A673 (cell line): ENCODE results near the gene TPD52L2. TPM values are rescaled to one million over a fixed set of nuclear protein-coding genes. Genes with fewer than 3 reads are reported as not detected.

Experiments
- BruUV-seq: library from RNA; stranded (reverse); fragments of 400-500 nt; replicated peaks from 2 replicates; lab custom pipeline; 2021; lab: Mats Ljungman, UMichigan
- CTCF ChIA-PET: fragments of 300-600 bp; sonication (Branson Sonifier 250); formaldehyde crosslinking; loops from one replicate; lab custom pipeline; 2022; ENCODE audit warnings: antibody characterized with exemption; lab: Charles Lee
- POLR2A ChIA-PET: fragments of 300-600 bp; sonication (Branson Sonifier 250); formaldehyde crosslinking; loops from one replicate; lab custom pipeline; 2022; ENCODE audit warnings: antibody characterized with exemption; ENCODE audit not compliant: low non-redundant PET; lab: Charles Lee
- DNase-seq: peaks from one replicate; pipeline ENCODE4 v3.0.0-alpha.2; 2015; ENCODE audit warnings: low spot score
- H3K27ac ChIP-seq: fragments of 200-600 bp; sonication (generic); 2 replicates; pipeline ENCODE4 v1.5.1; 2016; ENCODE audit warnings: mixed run types, low read depth, mild to moderate bottlenecking, mixed read lengths, antibody characterized with exemption, low read length; ENCODE audit not compliant: poor library complexity, severe bottlenecking
- H3K27me3 ChIP-seq: fragments of 200-600 bp; sonication (generic); replicated peaks from 2 replicates; pipeline ENCODE4 v1.6.1; 2017; ENCODE audit warnings: mixed run types, low read depth, mild to moderate bottlenecking, mixed read lengths, antibody characterized with exemption, low read length; ENCODE audit not compliant: insufficient read depth, poor library complexity
- H3K36me3 ChIP-seq: fragments of 200-600 bp; sonication (generic); 2 replicates; pipeline ENCODE4 v1.6.1; 2016; ENCODE audit warnings: mixed run types, mild to moderate bottlenecking, mixed read lengths, antibody characterized with exemption, low read length; ENCODE audit not compliant: insufficient read depth, poor library complexity, severe bottlenecking
- H3K4me1 ChIP-seq: fragments of 200-600 bp; sonication (generic); 2 replicates; pipeline ENCODE4 v1.6.1; 2017; ENCODE audit warnings: mixed run types, mild to moderate bottlenecking, mixed read lengths, antibody characterized with exemption, low read length; ENCODE audit not compliant: insufficient read depth, poor library complexity, severe bottlenecking
- H3K4me3 ChIP-seq: fragments of 200-600 bp; sonication (generic); 2 replicates; pipeline ENCODE4 v1.5.1; 2016; ENCODE audit warnings: low read depth, mixed run types, mild to moderate bottlenecking, mixed read lengths, low read length; ENCODE audit not compliant: poor library complexity, severe bottlenecking
- H3K9me3 ChIP-seq: fragments of 200-600 bp; sonication (generic); 2 replicates; pipeline ENCODE4 v1.6.1; 2016; ENCODE audit warnings: mixed run types, low read depth, mild to moderate bottlenecking, mixed read lengths, antibody characterized with exemption, low read length; ENCODE audit not compliant: poor library complexity, severe bottlenecking
- CTCF ChIP-seq: fragments of 300-800, 200-600 bp; sonication (generic); conservative IDR thresholded peaks from 2 replicates; pipeline ENCODE4 v1.5.1; 2017; ENCODE audit warnings: low read depth, mild to moderate bottlenecking, antibody characterized with exemption, low read length, moderate library complexity, mixed read lengths
- EZH2 ChIP-seq: fragments of 200-600 bp; sonication (generic); IDR thresholded peaks from 2 replicates; pipeline ENCODE4 v1.6.1; 2017; ENCODE audit warnings: borderline replicate concordance, low read depth, mild to moderate bottlenecking, mixed read lengths, antibody characterized with exemption, low read length; ENCODE audit not compliant: poor library complexity, severe bottlenecking
- intact Hi-C: fragments of 100-400 bp; cut with micrococcal nuclease; formaldehyde crosslinking; loops from one replicate; pipeline ENCODE4 v1.10.0; 2022; ENCODE audit not compliant: unreplicated experiment
- total RNA-seq: library from RNA; stranded (reverse); gene quantifications from 2 replicates; pipeline ENCODE4 v1.2.3, GENCODE V29; 2021

TPD52L2 gene
- total RNA-seq, 1 experiment from 2014 or later, result 89.9 TPM

DNA sequence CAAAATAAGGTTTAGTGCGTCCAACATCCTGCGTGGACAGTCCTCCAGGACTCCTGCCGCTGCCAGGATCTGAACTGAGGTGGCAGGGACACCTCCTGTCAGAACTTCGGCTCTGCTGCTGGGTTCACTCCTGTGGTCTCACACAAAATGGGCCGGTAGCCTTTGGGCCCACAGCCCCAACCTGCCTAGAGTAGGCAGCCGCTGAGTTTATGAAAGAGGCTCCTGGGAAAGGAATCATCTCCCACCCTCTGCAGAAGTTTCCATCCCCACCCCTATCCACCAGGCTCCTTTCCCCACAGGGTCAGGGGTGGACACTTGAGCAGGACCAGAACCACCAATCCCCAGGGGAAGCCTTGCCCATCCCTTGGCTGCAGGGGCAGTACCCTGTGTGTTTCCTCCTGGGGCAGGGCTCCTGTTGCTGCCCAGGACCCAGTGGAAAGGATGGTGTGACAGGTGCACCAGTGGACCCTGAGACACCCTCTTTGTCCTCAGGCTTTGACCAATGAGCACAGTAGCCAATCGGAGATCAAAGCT is 5.8 kb upstream of the TPD52L2 start:
- no peaks in the 10 kb centered on the region for H3K27me3 ChIP-seq
- ChIA-PET CTCF (no interaction called here), POLR2A (no interaction called here)
- peak overlapping the region; percentile 30 for H3K27ac ChIP-seq
- intact Hi-C loops, result no loop called here
- no peak for DNase-seq
- no TSS peak for BruUV-seq
- no peaks in the 10 kb centered on the region for H3K36me3 ChIP-seq
- H3K4me1 ChIP-seq, result peaks cover 11% of the 10 kb centered on the region
- no peaks in the 10 kb centered on the region for H3K9me3 ChIP-seq
- no peak overlapping the region for H3K4me3 ChIP-seq
- TF ChIP-seq EZH2 (no peak), CTCF (peak; percentile 9; the same call in 1 of the 2 replicates)

- H3K27me3 ChIP-seq, result no peaks in the 10 kb centered on the region
- CTCF ChIA-PET, result no interaction called here
- H3K27ac ChIP-seq, result no peak overlapping the region
- H3K9me3 ChIP-seq, result no peaks in the 10 kb centered on the region
- H3K36me3 ChIP-seq, result no peaks in the 10 kb centered on the region
- no TSS peak for BruUV-seq
- DNase-seq, result no peak
- H3K4me1 ChIP-seq, result peaks cover 11% of the 10 kb centered on the region
- TF ChIP-seq EZH2 (no peak), CTCF (no peak)
- no peak overlapping the region for H3K4me3 ChIP-seq
- intact Hi-C loops, result no loop called here
- POLR2A ChIA-PET, result no interaction called here
Observed at GRCh38 chr20:63860325-63861051, 4.6 kb upstream of the TPD52L2 start.

- Histone ChIP-seq H3K36me3 (no peaks in the 10 kb centered on the region), H3K9me3 (no peaks in the 10 kb centered on the region), H3K27me3 (no peaks in the 10 kb centered on the region), H3K27ac (no peak within 1 kb of the TSS), H3K4me1 (peaks cover 11% of the 10 kb centered on the region), H3K4me3 (no peak within 1 kb of the TSS)
- no TSS peak for BruUV-seq
- POLR2A ChIA-PET, result interaction anchor here (0.7 kb wide), 1 partner anchor 239 kb away, joined by 3 read pairs; no protein-coding TSS in a partner anchor
- TF ChIP-seq EZH2 (no peak), CTCF (no peak)
- intact Hi-C loops, result no loop called here
- CTCF ChIA-PET, result no interaction called here
- no peak for DNase-seq
Observed at GRCh38 chr20:63861365-63861934, 3.6 kb upstream of the TPD52L2 start, which contains the start of gene ABHD16B. ABHD16B (plus strand) TSS chr20:63861498; CDS start chr20:63861541, 43 bp downstream.
